ENCODE measurements around the gene JAG1. TPM values are rescaled to one million over a fixed set of nuclear protein-coding genes. Genes with fewer than 3 reads are reported as not detected.
"Not testable (repeated sequence)": the region's sequence is repeated elsewhere in the genome, so short reads cannot be mapped to it uniquely, and the experiment has no call there.

JAG1 gene
- total RNA-seq, 1 donor from 2014 or later, result 20.0 TPM

GRCh38 chr20:10619427-10619826, 54.4 kb downstream of the JAG1 start:
- DNase-seq (ENCODE audit: low spot score in 2 of 2), result no peak
- FAIRE-seq, result no peak

GRCh38 chr20:10618611-10619245, 55.1 kb downstream of the JAG1 start:
- DNase-seq (ENCODE audit: low spot score in 2 of 2), result no peak
- FAIRE-seq, result no peak

GRCh38 chr20:10617549-10618133, 56.2 kb downstream of the JAG1 start:
- DNase-seq (ENCODE audit: low spot score in 2 of 2); FAIRE-seq: not testable (repeated sequence)

- no peak for FAIRE-seq
- no peak for DNase-seq (ENCODE audit: low spot score in 2 of 2)
These were observed 57.6 kb downstream of the JAG1 start for GRCh38 chr20:10616212-10616611.

- no peak for FAIRE-seq
- DNase-seq (ENCODE audit: low spot score in 2 of 2), result no peak
These were observed 59.9 kb downstream of the JAG1 start for GRCh38 chr20:10613911-10614310.

- FAIRE-seq; DNase-seq (ENCODE audit: low spot score in 2 of 2): not testable (repeated sequence)
These were observed 60.4 kb downstream of the JAG1 start for GRCh38 chr20:10613426-10613825.

GRCh38 chr20:10611357-10611756, 62.4 kb downstream of the JAG1 start:
- DNase-seq (ENCODE audit: low spot score in 2 of 2), result no peak

GRCh38 chr20:10610251-10610650, 63.5 kb downstream of the JAG1 start:
- FAIRE-seq, result no peak

More at GRCh38 chr20:10611357-10611756, 62.4 kb downstream of the JAG1 start:
- FAIRE-seq, result no peak

GRCh38 chr20:10609770-10610169, 64.0 kb downstream of the JAG1 start:
- FAIRE-seq, result no peak
- DNase-seq (ENCODE audit: low spot score in 2 of 2), result no peak

More at GRCh38 chr20:10610251-10610650, 63.5 kb downstream of the JAG1 start:
- no peak for DNase-seq (ENCODE audit: low spot score in 2 of 2)

GRCh38 chr20:10609276-10609675, 64.5 kb downstream of the JAG1 start:
- FAIRE-seq, result no peak

GRCh38 chr20:10605547-10606195, 68.1 kb downstream of the JAG1 start:
- FAIRE-seq (no peak), DNase-seq (ENCODE audit: low spot score in 2 of 2) (no peak)

More at GRCh38 chr20:10609276-10609675, 64.5 kb downstream of the JAG1 start:
- DNase-seq (ENCODE audit: low spot score in 2 of 2), result no peak

- DNase-seq (ENCODE audit: low spot score in 2 of 2), result no peak
- no peak for FAIRE-seq
These were observed 68.8 kb downstream of the JAG1 start for GRCh38 chr20:10604865-10605440.

- FAIRE-seq (no peak), DNase-seq (ENCODE audit: low spot score in 2 of 2) (no peak)
These were observed 69.6 kb downstream of the JAG1 start for GRCh38 chr20:10603971-10604864.

GRCh38 chr20:10603378-10603777, 70.4 kb downstream of the JAG1 start:
- no peak for FAIRE-seq
- no peak for DNase-seq (ENCODE audit: low spot score in 2 of 2)

GRCh38 chr20:10602221-10602871, 71.5 kb downstream of the JAG1 start:
- no peak for DNase-seq (ENCODE audit: low spot score in 2 of 2)

GRCh38 chr20:10597637-10598036, 76.2 kb downstream of the JAG1 start:
- no peak for DNase-seq (ENCODE audit: low spot score in 2 of 2)
- FAIRE-seq, result no peak

More at GRCh38 chr20:10602221-10602871, 71.5 kb downstream of the JAG1 start:
- no peak for FAIRE-seq

- no peak for DNase-seq (ENCODE audit: low spot score in 2 of 2)
- FAIRE-seq, result no peak
These were observed 77.1 kb downstream of the JAG1 start for GRCh38 chr20:10596710-10597121.

GRCh38 chr20:10595985-10596384, 77.8 kb downstream of the JAG1 start:
- FAIRE-seq (no peak), DNase-seq (ENCODE audit: low spot score in 2 of 2) (no peak)

GRCh38 chr20:10595266-10595665, 78.5 kb downstream of the JAG1 start:
- FAIRE-seq (no peak), DNase-seq (ENCODE audit: low spot score in 2 of 2) (no peak)

Measured in frontal cortex (tissue), 4 donors.